Pancreas (tissue), 10 donors: ENCODE results near the gene CLTA. TPM values are rescaled to one million over a fixed set of nuclear protein-coding genes. Genes with fewer than 3 reads are reported as not detected.
"Not testable (repeated sequence)": the region's sequence is repeated elsewhere in the genome, so short reads cannot be mapped to it uniquely, and the experiment has no call there.

Source experiments
- ATAC-seq, 4 donors: fragments of 200-7000 bp; cut with Tn5 transposase; one replicate each; pipeline versions ENCODE4 v1.8.0 to v1.9.1; 2020; ENCODE audit warnings: mild to moderate bottlenecking in 4 of 4, moderate library complexity in 4 of 4
- DNase-seq, 6 donors: peaks; one replicate each; pipeline ENCODE4 v3.0.0-alpha.2; 2020
- FAIRE-seq: peaks from 2 replicates; lab custom pipeline; 2012; peaks lifted over from hg19 to GRCh38; lab: Jason Lieb, UNC
- H3K27ac ChIP-seq, 4 donors: fragments of 200-600 bp; sonication (generic); 1 replicate in 3 of 4; 2 replicates in 1 of 4; pipeline versions ENCODE4 v1.5.0 to v1.8.0; 2020
- H3K27me3 ChIP-seq, 4 donors: fragments of 200-600 bp; one replicate each; pipeline ENCODE4 v1.8.0; 2021
- H3K36me3 ChIP-seq, 3 donors: fragments of 200-600 bp; sonication (generic) in 1 of 3; one replicate each; pipeline versions ENCODE4 v1.5.0 to v1.8.0; 2020 to 2021
- H3K4me1 ChIP-seq, 3 donors: fragments of 200-600 bp; one replicate each; pipeline ENCODE4 v1.8.0; 2021
- H3K4me3 ChIP-seq, 4 donors: fragments of 200-600 bp; sonication (generic) in 2 of 4; one replicate each; pipeline versions ENCODE4 v1.5.0 to v1.8.0; 2020 to 2021
- H3K9me3 ChIP-seq, 4 donors: fragments of 200-600 bp; one replicate each; pipeline ENCODE4 v1.8.0; 2021
- WGBS, 2 donors: extraction: QIAGEN DNeasy Blood & Tissue Kit; methylation state at CpG; one replicate each; pipeline ENCODE4 v1.1.7; 2013; 5-methylcytosine and 5-hydroxymethylcytosine counted together
- intact Hi-C, 3 donors: fragments of 100-400 bp; cut with DNase I; formaldehyde crosslinking; loops; one replicate each; pipeline versions ENCODE4 v1.11.1 to v1.14.2; 2022
- polyA plus RNA-seq, 2 donors: library from polyadenylated mRNA; stranded (reverse); fragments of 200-250 nt; gene quantifications; one replicate each; pipeline ENCODE4 v1.2.3, GENCODE V29; 2013
- total RNA-seq, 6 donors: library from RNA; stranded (reverse); fragmentation: NEBNext Ultra II Directional in 4 of 6; extraction: Animal tissue kit (Norgen Biotek cat#: 25700) in 4 of 6; gene quantifications; one replicate each; pipeline versions ENCODE4 v1.2.1 to v1.2.4, GENCODE V29; 2021 to 2023
- TF ChIP-seq, protein P1 (sequence below), 4 donors: fragments of 200-600 bp; sonication (generic) in 3 of 4; IDR thresholded peaks; one replicate each; pipeline versions ENCODE4 v1.5.0 to v1.8.0; 2021; ENCODE audit warnings: antibody characterized with exemption in 4 of 4
- donor health status: healthy with polysubstance abuse.
- donor health status: DM: no; HTN: no; CAD: no; lungs with moderate emphysema.
- donor health status: DM: no; HTN: no; CAD: no.
- donor health status: control.
- donor health status: control.
- donor health status: Bipolar disorder and iron deficiency.
- donor health status: DM: yes; HTN: yes; CAD: no.
- donor health status: DM: no; HTN: no; CAD: no.
- donor health status: DM: no; HTN: no; CAD: no.
- donor health status: DM: yes; HTN: yes; CAD: no.

Gene CLTA
- total and polyA plus RNA-seq, 8 donors = 49.2 to 102 (median 77.7) TPM

- ATAC-seq = no peak
- WGBS, 2 donors = 93 to 95% methylated on average over 2 of the region's 2 CpGs
- no peak overlapping the region for H3K27ac ChIP-seq
- TF ChIP-seq, protein P1, sequence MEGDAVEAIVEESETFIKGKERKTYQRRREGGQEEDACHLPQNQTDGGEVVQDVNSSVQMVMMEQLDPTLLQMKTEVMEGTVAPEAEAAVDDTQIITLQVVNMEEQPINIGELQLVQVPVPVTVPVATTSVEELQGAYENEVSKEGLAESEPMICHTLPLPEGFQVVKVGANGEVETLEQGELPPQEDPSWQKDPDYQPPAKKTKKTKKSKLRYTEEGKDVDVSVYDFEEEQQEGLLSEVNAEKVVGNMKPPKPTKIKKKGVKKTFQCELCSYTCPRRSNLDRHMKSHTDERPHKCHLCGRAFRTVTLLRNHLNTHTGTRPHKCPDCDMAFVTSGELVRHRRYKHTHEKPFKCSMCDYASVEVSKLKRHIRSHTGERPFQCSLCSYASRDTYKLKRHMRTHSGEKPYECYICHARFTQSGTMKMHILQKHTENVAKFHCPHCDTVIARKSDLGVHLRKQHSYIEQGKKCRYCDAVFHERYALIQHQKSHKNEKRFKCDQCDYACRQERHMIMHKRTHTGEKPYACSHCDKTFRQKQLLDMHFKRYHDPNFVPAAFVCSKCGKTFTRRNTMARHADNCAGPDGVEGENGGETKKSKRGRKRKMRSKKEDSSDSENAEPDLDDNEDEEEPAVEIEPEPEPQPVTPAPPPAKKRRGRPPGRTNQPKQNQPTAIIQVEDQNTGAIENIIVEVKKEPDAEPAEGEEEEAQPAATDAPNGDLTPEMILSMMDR (IDR thresholded peaks at IDR 0.05) = no peak
- peaks cover 0 to 3% (median 0%) of the 10 kb centered on the region in 4 donors for H3K27me3 ChIP-seq
- no peak for FAIRE-seq
- no peaks in the 10 kb centered on the region for H3K4me1 ChIP-seq
- no peaks in the 10 kb centered on the region for H3K36me3 ChIP-seq
- H3K9me3 ChIP-seq = no peaks in the 10 kb centered on the region
- DNase-seq = no peak
- intact Hi-C loops = no loop called here
- H3K4me3 ChIP-seq = no peak overlapping the region
Observed at GRCh38 chr9:36173861-36174260, 16.9 kb upstream of the CLTA start.

GRCh38 chr9:36174271-36174670 lies 16.4 kb upstream of the CLTA start:
- no peak overlapping the region for H3K4me3 ChIP-seq
- peaks cover 0 to 3% (median 0%) of the 10 kb centered on the region in 4 donors for H3K27me3 ChIP-seq
- TF ChIP-seq, protein P1 (IDR thresholded peaks at IDR 0.05) = no peak
- H3K36me3 ChIP-seq = no peaks in the 10 kb centered on the region
- no peak overlapping the region for H3K27ac ChIP-seq
- no peaks in the 10 kb centered on the region for H3K4me1 ChIP-seq
- ATAC-seq = no peak
- 81 to 87% methylated on average over 7 of the region's 7 CpGs for WGBS, 2 donors
- FAIRE-seq = no peak
- intact Hi-C loops = no loop called here
- H3K9me3 ChIP-seq = no peaks in the 10 kb centered on the region
- DNase-seq = no peak

GRCh38 chr9:36174731-36175130 lies 16.0 kb upstream of the CLTA start:
- no peak for DNase-seq
- Histone ChIP-seq H3K27ac (no peak overlapping the region), H3K27me3 (peaks cover 0 to 3% (median 0%) of the 10 kb centered on the region in 4 donors), H3K36me3 (no peaks in the 10 kb centered on the region), H3K4me3 (no peak overlapping the region), H3K4me1 (no peaks in the 10 kb centered on the region), H3K9me3 (no peaks in the 10 kb centered on the region)
- TF ChIP-seq, protein P1 (IDR thresholded peaks at IDR 0.05) = no peak
- FAIRE-seq = no peak
- 83 to 85% methylated on average over 3 of the region's 3 CpGs for WGBS, 2 donors
- no peak for ATAC-seq
- intact Hi-C loops = no loop called here

GRCh38 chr9:36175209-36175608 lies 15.5 kb upstream of the CLTA start:
- H3K4me1 ChIP-seq, intact Hi-C loops, H3K36me3 ChIP-seq, ATAC-seq, DNase-seq, H3K27me3 ChIP-seq, H3K9me3 ChIP-seq, H3K4me3 ChIP-seq, H3K27ac ChIP-seq, FAIRE-seq: not testable (repeated sequence)
- WGBS, 2 donors = 81 to 84% methylated on average over 3 of the region's 3 CpGs

DNA sequence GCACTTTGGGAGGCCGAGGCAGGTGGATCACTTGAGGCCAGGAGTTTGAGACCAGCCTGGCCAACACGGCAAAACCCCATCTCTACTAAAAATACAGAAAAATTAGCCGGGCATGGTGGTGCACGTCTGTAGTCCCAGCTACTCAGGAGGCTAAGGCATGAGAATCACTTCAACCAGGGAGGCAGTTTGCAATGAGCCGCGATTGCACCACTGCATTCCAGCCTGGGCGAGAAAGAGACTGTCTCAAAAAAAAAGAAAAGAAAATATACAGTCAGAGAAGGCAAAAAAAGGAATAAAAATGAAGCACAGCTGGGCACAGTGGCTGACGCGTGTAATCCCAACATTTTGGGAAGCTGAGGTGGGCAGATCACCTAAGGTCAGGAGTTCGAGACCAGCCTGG lies 14.2 kb upstream of the CLTA start:
- FAIRE-seq, H3K36me3 ChIP-seq, H3K4me3 ChIP-seq, H3K9me3 ChIP-seq, DNase-seq, H3K4me1 ChIP-seq, H3K27ac ChIP-seq, ATAC-seq, intact Hi-C loops, H3K27me3 ChIP-seq: not testable (repeated sequence)
- WGBS, 2 donors = 82 to 93% methylated on average over 10 of the region's 10 CpGs

- intact Hi-C loops = no loop called here
- Histone ChIP-seq H3K4me1 (no peaks in the 10 kb centered on the region), H3K27ac (no peak overlapping the region), H3K4me3 (no peak overlapping the region), H3K36me3 (no peaks in the 10 kb centered on the region), H3K9me3 (no peaks in the 10 kb centered on the region), H3K27me3 (peaks cover 0 to 3% (median 0%) of the 10 kb centered on the region in 4 donors)
- no peak for FAIRE-seq
- WGBS, 2 donors = 87 to 92% methylated on average over 4 of the region's 4 CpGs
- ATAC-seq = no peak
- TF ChIP-seq, protein P1 (IDR thresholded peaks at IDR 0.05) = no peak
- DNase-seq = no peak
Observed at GRCh38 chr9:36177571-36177970, 13.2 kb upstream of the CLTA start.

DNA sequence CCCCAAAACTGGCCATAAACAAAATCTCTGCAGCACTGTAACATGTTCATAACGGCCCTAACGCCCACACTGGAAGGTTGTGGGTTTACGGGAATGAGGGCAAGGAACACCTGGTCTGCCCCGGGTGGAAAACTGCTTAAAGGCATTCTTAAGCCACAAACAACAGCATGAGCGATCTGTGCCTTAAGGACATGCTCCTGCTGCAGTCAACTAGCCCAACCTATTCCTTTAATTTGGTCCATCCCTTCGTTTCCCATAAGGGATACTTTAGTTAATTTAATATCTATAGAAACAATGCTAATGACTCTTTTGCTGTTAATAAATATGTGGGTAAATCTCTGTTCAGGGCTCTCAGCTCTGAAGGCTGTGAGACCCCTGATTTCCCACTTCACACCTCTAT lies 10.5 kb upstream of the CLTA start:
- H3K27me3 ChIP-seq, H3K9me3 ChIP-seq, H3K4me3 ChIP-seq, H3K36me3 ChIP-seq, H3K4me1 ChIP-seq, intact Hi-C loops, ATAC-seq, H3K27ac ChIP-seq, DNase-seq, FAIRE-seq: not testable (repeated sequence)
- 78 to 83% methylated on average over 6 of the region's 6 CpGs for WGBS, 2 donors
